Bronchial epithelial cell (primary cell): ENCODE results near the gene NDC1. TPM values are rescaled to one million over a fixed set of nuclear protein-coding genes. Genes with fewer than 3 reads are reported as not detected.
"Not testable (repeated sequence)": the region's sequence is repeated elsewhere in the genome, so short reads cannot be mapped to it uniquely, and the experiment has no call there.

Experiments
- DNase-seq: peaks from one replicate; pipeline ENCODE4 v3.0.0-alpha.2; 2010; ENCODE audit warnings: low read depth
- FAIRE-seq: peaks from 2 replicates; lab custom pipeline; 2011; peaks lifted over from hg19 to GRCh38; lab: Jason Lieb, UNC
- H3K27me3 ChIP-seq: 2 replicates; pipeline ENCODE4 v1.5.1; 2011; ENCODE audit warnings: low read length; ENCODE audit not compliant: control insufficient read depth, insufficient read depth
- H3K36me3 ChIP-seq: 2 replicates; pipeline ENCODE4 v1.5.1; 2011; ENCODE audit warnings: low read length; ENCODE audit not compliant: control insufficient read depth, insufficient read depth
- H3K4me3 ChIP-seq: 2 replicates; pipeline ENCODE4 v1.5.1; 2011; ENCODE audit warnings: mild to moderate bottlenecking, low read depth, low read length, control low read depth
- total RNA-seq: library from RNA; depleted of rRNA; stranded (reverse); fragments of >200 nt; gene quantifications from 2 replicates; pipeline ENCODE4 v1.2.1, GENCODE V29; 2014
- TF ChIP-seq, protein P1 (sequence below): IDR thresholded peaks from 2 replicates; pipeline ENCODE4 v1.5.1; 2011; ENCODE audit warnings: mild to moderate bottlenecking, moderate library complexity, low read length, control low read depth, inconsistent platforms; ENCODE audit not compliant: insufficient read depth, severe bottlenecking

NDC1 gene
- total RNA-seq, result 8.3 and 16.1 TPM in 2 replicates

DNA sequence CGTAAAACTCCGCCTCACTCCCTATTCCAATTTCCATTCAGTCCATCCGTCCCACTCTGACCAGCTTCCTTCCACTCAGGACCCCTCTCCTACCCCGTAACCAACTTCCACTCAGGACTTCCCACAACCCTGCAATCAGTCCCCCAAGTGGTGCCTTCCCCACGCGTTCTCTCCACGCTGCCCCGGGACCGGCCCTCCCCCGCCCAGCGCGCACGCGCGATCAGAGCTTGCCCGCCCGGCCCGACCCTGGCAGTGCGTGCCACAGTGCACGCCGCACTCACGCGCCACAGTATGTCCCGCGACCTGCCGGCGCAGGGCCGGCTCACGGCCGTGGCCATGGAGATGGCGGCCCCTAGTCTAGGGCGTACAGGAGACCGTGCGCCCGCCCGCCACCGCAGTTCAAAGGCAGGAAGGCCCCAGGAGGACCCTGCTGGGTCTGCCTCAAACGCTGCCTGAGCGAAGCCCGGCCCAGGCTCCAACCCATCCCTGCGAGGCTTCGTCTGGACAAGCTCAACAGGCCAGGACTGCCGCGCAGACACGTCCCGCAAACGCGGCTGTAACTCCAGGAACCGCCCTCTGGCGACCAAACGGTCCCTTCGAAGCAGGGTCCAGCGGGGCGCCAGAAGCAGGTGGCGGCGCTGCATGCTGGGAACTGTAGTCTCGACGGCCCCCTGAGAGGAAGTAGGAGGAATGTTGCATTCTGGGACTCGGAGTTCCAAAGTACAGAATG is at the start of gene NDC1:
NDC1 (minus strand) TSS at position 373 of the 730 bp plus-strand sequence; CDS start at position 338, 35 bp downstream.
- peak within 1 kb of the TSS; percentile 94 for H3K4me3 ChIP-seq
- H3K36me3 ChIP-seq, result no peaks in the 10 kb centered on the region
- TF ChIP-seq, protein P1, sequence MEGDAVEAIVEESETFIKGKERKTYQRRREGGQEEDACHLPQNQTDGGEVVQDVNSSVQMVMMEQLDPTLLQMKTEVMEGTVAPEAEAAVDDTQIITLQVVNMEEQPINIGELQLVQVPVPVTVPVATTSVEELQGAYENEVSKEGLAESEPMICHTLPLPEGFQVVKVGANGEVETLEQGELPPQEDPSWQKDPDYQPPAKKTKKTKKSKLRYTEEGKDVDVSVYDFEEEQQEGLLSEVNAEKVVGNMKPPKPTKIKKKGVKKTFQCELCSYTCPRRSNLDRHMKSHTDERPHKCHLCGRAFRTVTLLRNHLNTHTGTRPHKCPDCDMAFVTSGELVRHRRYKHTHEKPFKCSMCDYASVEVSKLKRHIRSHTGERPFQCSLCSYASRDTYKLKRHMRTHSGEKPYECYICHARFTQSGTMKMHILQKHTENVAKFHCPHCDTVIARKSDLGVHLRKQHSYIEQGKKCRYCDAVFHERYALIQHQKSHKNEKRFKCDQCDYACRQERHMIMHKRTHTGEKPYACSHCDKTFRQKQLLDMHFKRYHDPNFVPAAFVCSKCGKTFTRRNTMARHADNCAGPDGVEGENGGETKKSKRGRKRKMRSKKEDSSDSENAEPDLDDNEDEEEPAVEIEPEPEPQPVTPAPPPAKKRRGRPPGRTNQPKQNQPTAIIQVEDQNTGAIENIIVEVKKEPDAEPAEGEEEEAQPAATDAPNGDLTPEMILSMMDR, result peak; percentile 20
- FAIRE-seq (no peak), DNase-seq (peak; percentile 94)
- no peaks in the 10 kb centered on the region for H3K27me3 ChIP-seq

DNA sequence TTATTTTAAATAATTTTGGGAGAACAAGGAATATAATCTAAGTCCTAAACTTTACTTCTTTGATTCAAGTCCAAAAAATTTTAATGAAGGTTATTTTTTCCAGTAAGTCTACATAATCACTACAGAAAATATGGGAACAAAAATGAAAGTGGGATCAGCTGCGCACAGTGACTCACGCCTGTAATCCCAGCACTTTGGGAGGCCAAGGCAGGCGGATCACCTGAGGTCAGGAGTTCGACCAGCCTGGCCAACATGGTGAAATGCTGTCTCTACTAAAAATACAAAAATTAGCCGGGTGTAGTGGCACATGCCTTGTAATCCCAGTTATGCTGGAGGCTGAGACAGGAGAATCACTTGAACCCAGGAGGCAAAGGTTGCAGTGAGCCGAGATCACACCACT is 45.5 kb upstream of the NDC1 start:
- not testable (repeated sequence) for DNase-seq, H3K36me3 ChIP-seq, H3K4me3 ChIP-seq, H3K27me3 ChIP-seq, FAIRE-seq

DNA sequence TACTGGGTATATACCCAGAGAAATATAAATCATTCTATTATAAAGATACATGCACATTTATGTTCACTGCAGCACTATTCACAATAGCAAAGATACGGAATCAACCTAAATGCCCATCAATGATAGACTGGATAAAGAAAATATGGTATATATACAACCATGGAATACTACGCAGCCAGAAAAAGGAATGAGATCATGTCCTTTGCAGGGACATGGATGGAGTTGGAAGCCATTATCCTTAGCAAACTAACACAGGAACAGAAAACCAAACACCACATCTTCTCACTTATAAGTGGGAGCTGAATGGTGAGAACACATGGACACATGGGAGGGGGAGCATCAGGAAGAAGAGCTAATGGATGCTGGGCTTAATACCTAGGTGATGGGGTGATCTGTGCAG is 43.8 kb upstream of the NDC1 start:
- H3K4me3 ChIP-seq, DNase-seq, H3K36me3 ChIP-seq, H3K27me3 ChIP-seq, FAIRE-seq: not testable (repeated sequence)

GRCh38 chr1:53878492-53879105 is 40.5 kb upstream of the NDC1 start:
- TF ChIP-seq, protein P1, result peak; percentile 49
- FAIRE-seq (no peak), DNase-seq (peak; percentile 72)
- no peak overlapping the region for H3K4me3 ChIP-seq
- H3K36me3 ChIP-seq, result peaks cover 3% of the 10 kb centered on the region
- H3K27me3 ChIP-seq, result no peaks in the 10 kb centered on the region

DNA sequence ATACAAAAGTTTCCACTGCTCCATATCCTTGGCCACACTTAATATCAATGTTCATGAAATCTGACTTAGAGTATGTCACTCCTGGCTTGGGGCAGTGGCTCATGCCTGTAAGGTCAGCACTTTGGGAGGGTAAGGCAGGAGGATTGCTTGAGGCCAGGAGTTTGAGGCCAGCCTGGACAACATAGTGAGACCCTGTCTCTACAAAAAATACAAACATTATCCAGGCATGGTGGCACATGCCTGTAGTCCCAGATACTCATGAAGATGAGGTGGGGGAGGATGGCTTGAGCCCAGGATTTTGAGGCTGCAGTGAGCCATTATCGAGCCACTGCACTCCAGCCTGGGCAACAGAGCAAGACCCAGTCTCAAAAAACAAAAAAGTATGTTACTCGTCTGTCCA is 37.1 kb upstream of the NDC1 start:
- FAIRE-seq, H3K36me3 ChIP-seq, H3K27me3 ChIP-seq, H3K4me3 ChIP-seq, DNase-seq: not testable (repeated sequence)

GRCh38 chr1:53871773-53872484 is 33.8 kb upstream of the NDC1 start:
- H3K4me3 ChIP-seq, result no peak overlapping the region
- H3K27me3 ChIP-seq, result no peaks in the 10 kb centered on the region
- H3K36me3 ChIP-seq, result peaks cover 1% of the 10 kb centered on the region
- no peak for DNase-seq
- no peak for FAIRE-seq
- TF ChIP-seq, protein P1, result no peak

DNA sequence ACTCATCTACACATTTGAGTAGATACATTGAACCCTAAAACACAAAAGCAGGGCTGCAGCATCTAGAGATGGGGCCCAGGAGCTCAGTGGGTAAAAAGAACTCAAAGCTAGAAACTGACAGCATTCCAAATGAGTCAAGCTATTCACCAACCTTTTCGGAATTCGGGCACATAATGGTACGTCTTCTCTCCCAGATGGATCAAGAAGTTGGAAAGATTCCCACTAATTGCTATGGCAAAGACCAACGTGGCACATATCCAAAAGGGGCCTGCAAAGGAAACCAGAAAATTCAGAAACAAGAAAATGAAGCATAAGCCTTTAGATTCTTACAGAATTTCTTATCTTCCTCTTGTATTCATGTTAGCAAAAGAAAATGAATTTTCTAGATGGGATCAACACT is 33.1 kb upstream of the NDC1 start:
- TF ChIP-seq, protein P1, result no peak
- FAIRE-seq (no peak), DNase-seq (no peak)
- H3K27me3 ChIP-seq, result no peaks in the 10 kb centered on the region
- peaks cover 5% of the 10 kb centered on the region for H3K36me3 ChIP-seq
- H3K4me3 ChIP-seq, result no peak overlapping the region
